Measurements from ENCODE around the gene WDR82.

DNA sequence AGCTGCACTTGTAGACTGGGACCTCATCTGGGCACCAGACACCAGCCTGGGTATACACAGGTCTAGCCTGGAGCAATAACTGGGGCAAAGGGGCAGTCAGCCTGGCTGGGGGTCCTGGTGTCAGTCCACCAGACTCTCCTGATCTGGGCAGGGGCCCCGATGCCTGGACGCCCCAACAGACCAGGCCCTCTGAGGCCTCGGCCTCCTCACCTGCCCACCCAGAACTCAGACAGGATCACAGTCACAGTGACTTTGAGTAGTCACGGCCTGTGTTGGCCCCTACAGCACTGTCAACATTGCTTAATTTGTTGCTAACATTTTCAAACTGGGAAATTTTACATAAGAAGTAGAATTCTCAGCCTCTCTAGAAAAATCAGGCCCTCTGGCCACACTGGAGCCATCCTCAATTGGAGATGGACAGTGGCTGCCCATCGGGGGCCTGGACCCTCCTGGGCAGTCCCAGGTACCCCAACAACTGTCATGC is 45.3 kb downstream of the WDR82 start:
- TF ChIP-seq CTCF (conservative IDR thresholded peaks at IDR 0.05; ENCODE audit: low read depth, low read length) (no peak), RAD21 (IDR thresholded peaks at IDR 0.05; ENCODE audit: low read length) (no peak), POLR2A (IDR thresholded peaks at IDR 0.05; ENCODE audit: low read depth, low read length) (no peak)

Measured in IMR-90 (cell line).